PC-3 (cell line): ENCODE results near the gene CYP2C8.

Experiments
- CTCF ChIP-seq: fragments of 300-600 bp; sonication (generic); conservative IDR thresholded peaks from 2 replicates; pipeline ENCODE4 v1.5.1; 2017; ENCODE audit warnings: antibody characterized with exemption, low read depth, mild to moderate bottlenecking, low read length
- EZH2 ChIP-seq: fragments of 300-600 bp; sonication (generic); IDR thresholded peaks from one replicate; pipeline ENCODE4 v1.6.1; 2017; ENCODE audit warnings: antibody characterized with exemption, mild to moderate bottlenecking, low read length; ENCODE audit not compliant: unreplicated experiment
- EZH2phosphoT487 ChIP-seq: fragments of 300-600 bp; sonication (generic); IDR thresholded peaks from 2 replicates; pipeline ENCODE4 v1.6.1; 2018; ENCODE audit warnings: mild to moderate bottlenecking, antibody characterized with exemption, low read length, borderline replicate concordance

- no peak for TF ChIP-seq CTCF
- TF ChIP-seq EZH2 = no peak
- no peak for TF ChIP-seq EZH2phosphoT487
Measured at GRCh38 chr10:95077556-95077955, 8.3 kb upstream of the CYP2C8 start.
